HG03066 (cell line): ENCODE measurements around the gene VAV3.

Experiments used
- ATAC-seq: cut with Tn5 transposase; IDR thresholded peaks from one replicate; pipeline ENCODE4 v1.9.1; 2021; ENCODE audit warnings: low read depth; ENCODE audit not compliant: unreplicated experiment

The VAV3 gene

DNA sequence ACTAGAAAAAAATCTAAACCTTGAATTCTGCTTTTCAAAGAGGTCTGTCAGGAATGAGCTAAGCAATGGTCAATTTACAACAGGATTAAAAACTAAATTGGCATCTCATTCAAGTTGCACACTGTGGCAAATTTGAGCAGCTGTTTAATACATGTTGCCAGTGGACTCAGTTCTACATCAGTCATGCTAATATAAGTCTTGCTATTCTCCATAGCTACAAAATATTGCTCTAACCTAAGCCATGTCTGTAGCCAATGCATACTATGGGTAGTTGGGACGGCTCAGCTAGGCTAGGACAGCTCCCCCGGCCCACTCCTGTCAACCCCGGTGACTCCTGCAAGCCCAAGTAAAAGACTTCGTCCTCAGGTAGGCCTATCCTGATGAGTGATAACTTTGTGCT lies 10.9 kb upstream of the VAV3 start:
- no peak for ATAC-seq

DNA sequence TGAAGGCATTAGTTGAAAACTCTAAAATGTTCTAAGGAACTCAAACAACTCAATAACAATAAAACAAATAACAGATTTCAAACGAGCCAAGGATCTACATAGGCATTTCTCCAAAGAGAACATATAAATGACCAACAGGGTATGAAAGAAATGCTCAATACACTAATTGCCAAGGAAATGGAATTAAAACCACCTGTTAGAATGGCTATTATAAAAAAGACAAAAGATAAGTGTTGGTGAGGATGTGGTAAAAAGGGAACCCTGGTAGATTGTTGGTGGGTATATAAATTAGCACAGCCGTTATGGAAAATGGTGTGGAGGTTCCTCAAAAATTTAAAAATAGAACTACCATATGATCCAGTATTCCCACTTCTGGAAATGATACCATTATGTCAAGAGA lies 9.1 kb upstream of the VAV3 start:
- no peak for ATAC-seq

DNA sequence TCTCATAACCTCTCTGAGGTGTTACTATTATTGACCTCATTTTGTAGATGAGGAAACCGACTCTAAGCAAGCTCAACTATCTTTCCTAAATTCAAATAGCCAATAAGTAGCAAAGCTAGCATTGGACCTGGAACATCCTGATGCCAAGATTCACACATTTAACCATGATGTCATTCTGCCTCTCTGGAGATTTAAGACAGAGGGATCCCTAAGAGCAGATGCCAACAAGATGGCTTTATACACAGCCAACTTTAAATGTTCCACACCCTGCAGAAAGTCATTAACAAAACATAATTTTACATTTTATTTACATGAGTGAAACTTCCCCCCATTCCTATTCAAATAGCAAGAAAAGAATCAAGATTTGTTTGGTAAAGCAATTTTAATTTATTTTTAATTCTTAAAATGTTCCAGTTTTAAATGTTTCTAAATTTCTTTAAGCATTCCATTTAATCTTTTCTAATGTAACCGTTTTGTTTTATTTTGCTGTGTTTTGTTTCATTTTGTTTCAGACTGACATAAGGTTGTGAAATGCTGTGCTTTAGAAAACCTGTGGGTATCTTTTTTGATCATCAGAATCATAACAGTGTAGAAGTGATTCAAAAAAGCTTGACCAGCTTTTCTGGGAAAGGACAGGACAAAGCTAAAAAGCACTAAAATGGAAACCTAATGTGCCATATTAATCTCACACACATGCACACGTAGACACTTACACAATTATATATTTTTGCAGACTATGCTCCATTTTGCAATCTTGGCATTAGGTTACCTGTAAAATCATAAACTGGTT lies 7.6 kb upstream of the VAV3 start:
- ATAC-seq, result no peak

DNA sequence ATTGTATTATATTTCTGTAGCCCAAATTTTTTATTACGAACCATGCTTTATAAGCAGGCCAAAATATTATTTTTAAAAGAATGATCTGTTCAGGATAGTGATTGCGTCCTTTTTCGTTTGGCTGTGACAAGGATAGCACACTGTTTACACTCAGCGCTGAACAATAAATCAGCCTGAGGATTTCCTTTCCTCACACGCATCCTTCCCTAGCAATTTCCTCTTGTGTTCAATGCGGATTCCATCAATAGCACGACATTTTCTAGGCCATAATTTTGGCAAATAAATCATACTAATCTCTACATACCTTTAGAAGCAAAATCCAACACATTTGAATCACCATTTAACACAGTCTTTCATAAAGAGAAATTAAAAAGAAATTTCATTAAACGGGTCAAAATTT lies 1.6 kb upstream of the VAV3 start:
- no peak for ATAC-seq

DNA sequence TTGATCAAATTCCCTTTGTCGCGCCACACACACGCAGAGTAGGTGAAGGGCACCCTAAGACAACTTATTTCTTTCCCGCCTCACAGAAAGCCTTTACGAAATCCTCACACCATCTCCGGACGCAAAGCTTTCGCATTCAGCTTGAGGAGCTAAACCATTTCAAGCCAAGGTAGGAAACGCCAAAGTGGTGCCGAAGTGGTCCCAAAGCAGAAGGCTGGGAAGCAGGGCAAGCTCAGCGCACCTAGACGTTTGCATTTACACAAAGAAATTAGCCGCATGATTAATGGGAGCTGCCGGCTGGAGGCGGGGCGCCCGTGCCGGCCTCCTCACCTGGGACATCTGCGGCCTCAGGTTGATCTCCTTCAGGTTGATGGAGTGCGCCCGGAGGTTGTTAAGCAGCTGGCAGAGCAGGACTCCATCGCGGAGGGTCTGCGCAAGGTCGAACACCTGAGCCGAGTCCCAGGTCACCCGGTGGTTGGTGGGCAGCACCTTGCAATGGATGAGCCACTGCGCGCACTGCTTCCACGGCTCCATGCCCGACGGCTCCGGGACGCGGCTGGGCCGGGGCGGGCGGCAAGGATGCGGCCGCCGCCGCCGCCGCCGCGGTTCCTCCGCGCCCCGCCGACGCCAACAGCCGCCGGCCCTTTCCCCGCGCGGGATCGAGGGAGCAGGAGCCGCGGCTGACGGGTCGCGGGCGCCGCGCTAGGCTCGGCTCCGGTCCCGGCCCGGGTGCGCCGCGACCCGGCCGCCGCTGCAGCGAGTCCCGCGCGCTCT lies 457 bp downstream of the VAV3 start:
- no peak for ATAC-seq

DNA sequence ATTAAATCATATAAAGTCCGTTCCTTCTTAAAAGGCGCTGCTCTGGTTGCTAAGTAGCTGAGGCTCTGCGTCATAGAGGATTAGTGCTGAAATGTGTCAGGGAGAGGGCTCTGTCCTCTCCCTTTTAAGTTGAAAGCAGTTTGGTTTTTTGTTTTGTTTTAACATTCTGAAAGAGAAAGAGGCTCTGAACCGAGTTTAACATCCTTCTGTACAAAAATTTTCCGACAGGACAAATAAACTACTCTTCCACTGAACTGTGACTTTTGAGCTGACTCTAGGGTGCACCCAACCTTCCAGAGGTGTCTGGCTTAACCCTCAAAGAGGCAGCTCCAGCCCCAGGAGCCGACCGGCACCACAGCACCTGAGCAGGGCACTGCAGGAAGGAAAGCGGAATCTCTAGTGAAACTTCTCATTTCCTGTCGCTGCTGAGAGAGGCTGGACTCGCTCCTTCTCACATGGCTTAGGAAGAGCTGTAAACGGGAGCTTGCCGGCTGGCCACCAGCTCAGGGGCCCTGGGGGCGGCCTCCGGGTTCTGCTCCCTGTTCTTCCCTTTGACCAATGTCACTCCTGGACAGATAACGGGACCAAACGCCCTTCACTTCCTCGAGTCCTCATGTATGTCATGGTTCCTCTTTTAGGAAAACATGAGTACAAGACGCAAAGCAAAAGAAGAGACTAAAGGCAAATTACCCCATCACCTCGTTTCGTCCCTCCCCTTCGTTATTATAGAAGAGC lies 1.2 kb downstream of the VAV3 start:
- peak; percentile 71 for ATAC-seq

DNA sequence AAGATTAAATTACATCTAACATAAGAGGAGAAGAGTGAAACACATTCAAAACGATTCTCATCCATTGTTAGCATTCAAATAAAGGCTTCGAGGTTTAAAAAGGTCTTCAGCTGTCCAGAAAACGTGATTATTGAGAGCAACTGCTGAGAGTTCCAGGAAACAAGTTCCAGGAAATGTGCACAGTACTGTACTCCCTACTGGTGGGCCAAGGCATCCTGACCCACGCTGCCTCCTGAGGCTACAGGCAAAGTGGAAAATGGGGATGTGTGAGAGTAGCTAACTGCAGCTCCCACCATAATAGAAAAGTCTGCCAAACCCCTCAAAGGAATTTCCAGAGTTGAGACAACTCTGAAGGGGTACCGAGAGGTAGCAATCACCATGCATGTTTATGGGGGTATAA lies 2.0 kb downstream of the VAV3 start:
- ATAC-seq, result no peak

DNA sequence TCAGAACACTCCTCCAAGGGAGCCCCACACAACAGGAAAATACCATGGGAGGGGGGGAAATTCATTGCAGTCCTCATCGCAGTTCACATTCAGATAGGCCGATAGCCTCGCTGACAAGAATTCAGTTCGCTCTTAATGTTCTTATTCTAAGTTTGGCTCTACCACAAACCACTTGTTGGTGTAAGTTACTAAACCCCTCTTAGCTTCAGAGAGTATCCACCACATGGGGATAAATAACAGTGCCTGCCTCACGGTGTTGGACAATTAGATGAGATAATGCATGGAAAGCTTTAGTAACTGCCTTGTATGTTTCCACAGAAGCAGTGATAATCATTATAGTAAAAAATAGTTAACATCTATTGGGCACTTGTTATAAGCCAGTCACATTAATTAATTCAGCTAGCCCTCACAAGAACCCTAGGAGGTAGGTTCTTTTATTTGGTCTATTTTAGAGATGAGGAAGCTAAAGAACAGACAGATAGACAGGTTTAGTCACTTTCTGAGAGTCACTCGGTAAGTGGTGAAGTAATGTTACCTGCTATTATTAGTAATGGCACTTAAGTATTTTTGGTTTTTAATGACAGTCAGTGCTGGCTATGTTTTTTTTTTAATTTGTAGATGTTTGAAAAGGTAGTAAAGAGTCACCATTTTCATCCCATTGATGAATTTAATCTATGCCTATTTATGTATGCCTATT lies 10.1 kb downstream of the VAV3 start:
- no peak for ATAC-seq

DNA sequence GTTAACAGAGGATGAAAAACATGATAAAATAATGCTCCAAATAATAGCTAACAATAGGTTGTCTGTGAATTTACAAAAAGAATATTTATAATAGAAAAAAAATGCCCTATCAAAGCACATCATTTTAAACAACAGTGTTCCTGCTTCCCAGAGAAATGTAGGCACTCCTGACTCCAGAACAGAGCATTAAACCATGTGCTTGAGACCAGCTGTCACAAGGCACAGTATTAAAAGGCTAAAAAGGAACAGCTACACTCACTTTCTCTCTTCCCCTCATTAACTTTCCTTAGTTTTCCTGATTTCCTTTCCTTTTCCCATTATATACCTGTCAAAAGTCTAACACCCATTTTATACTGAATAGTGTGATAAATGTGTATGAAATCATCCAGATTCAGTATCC lies 10.9 kb downstream of the VAV3 start:
- ATAC-seq, result no peak

DNA sequence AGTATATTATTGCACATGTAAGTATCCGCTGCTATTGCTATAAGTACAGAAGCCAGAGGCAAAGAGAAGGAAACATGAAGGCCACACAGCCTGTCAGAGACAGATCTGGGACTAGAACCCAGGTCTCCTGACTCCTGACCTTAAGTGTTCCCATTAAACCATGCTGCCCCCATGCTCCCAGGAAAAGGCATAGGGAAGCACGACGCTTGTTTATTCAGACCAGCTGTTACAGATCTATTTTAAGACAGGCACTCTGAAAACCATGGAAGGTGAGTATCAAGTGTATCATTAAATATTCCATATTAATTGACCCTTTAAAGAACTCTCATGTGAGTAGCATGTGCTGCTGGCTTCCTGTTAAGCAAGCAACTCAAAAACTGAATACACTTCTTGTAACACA lies 11.4 kb downstream of the VAV3 start:
- no peak for ATAC-seq

DNA sequence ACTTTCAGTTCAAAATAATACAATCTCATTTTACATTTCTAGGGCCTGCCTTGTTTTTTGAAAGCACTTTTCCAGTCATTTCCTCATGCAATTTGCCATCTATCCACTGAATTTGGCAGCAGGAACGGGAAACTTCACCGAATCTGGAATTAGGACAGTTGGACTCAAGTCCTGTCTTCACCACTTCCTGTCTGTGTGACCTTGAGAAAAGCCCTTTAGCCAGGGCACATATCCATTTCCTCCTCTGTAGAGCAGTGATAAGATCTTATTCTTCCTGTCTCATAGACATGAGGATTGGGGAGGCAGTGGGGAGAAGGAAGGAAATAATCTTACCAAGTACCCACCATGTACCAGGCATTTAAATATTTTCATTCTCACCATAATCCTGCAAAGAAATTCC lies 12.0 kb downstream of the VAV3 start:
- no peak for ATAC-seq

DNA sequence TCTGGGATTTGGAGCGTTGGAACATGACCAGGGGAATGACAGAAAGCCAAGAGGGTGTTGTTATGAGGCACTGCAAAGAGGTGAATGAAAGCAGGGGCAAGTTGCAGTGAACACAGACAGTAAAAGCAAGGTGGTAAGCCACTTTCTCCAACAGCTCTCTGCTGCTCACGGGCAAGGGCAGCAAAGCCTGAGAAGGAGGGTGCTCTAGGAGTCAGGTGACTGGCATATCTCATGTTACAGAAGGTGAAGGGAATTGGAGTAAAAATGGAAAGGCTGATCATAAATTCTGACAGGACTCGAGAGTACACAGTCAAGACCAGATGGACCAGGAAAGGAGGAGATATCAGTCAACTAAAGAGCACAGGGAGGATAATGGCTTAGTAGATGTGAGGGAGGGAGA lies 14.5 kb downstream of the VAV3 start:
- no peak for ATAC-seq

DNA sequence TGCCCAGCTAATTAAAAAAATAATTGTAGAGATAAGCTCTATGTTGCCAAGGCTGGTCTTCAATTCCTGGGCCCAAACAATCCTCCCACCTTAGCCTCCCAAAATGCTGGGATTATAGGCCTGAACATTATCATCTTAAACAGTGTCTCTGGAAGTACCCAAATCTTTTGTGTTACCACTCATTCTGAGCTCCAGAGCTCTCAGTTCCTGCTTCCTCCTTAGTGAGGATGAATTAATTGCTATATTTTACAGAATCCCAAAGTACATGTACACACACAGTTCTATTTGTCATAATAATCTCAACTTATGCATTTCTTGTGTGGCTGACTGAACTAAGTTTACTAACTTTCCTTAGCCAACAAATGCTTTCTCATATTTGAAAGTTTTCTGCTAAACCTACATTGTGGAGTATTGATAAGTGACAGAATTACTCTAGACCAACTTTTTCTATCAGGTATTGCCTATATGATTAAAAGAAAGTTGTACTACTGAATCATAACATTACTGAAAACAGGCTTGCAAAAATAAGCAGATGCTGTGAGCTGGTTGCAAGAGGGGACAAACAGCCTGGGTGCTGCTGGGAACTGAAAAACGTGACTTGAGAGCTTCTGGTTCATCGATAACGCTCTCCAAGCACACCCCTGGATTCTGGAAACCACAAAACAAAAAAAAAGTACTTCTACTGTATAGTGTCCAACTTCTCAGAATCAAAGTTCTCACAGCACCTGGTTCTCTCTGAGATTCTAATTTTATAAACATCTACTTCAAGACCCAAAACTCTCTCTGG lies 15.3 kb downstream of the VAV3 start:
- peak; percentile 64 for ATAC-seq

DNA sequence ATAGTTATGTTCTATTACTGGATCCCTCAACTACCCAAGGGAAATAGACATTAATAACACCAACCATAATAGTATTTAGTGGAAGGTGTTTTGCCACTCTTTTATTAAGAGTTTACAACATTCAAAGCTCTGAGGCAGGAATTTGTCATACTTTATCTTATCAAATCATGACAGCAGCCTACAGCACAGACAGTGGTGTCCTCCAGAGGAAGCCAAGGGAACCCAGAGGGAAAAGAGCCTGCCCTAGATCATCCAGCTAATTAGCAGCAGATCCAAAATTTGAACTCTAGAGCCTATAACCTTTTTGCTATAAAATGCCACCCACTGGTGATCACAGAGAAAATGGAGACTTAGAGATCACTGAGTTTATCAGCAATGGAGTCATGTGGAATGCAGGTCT lies 18.2 kb downstream of the VAV3 start:
- no peak for ATAC-seq

DNA sequence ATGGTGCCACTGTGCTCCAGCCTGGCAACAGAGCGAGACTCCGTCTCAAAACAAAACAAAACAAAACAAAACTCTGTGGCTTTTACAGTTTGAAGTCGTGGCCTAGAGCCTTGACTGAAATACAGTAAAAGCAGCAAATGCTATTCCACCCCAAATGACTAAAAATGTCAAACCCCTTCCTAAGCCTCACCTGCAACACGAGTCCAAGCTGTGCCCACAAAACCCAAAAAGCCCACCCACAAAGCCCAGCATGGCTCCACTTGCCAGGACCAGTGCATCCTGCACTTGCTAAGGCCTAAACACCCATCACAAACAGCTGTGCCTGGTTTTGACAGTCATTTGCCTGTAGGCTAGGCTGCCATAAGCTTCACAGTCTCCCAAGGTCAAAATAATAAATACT lies 21.3 kb downstream of the VAV3 start:
- no peak for ATAC-seq

DNA sequence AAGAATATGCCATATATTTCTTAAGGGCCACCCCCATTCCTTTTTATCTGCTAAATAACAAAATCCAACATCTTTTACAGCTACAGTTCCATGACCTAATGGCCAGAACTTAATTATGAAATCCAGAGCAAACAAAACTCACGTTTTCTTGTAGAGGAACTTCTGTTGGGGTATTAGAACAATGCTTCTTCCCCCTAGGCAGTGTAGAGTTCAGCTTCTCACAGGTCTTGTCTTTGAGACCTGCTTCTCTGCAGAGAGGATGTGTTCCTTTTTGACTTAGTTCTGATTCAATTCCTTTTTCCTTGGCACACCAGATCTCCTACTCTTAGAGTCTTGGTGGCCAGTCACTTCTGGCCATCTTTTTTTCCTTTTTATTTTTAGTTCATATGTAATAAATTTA lies 22.2 kb downstream of the VAV3 start:
- no peak for ATAC-seq

DNA sequence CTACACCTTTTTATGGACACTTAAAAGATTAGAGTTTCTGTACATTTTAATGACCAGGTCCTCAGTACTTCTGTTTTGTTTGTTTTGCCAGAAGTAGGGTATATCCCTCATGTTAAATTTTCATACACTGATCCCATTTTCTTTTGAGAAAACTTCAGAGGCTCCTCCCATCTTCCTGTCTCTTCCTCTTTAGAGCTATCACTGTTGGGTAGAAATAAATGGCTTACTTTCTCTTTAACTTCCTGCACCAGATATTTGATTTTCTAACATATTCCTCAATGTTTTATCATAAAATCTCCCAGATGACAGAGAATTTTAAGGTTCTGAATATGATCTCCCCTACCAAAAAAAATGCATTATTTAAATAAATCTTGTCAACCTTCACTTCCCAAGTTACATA lies 23.4 kb downstream of the VAV3 start:
- ATAC-seq, result no peak

DNA sequence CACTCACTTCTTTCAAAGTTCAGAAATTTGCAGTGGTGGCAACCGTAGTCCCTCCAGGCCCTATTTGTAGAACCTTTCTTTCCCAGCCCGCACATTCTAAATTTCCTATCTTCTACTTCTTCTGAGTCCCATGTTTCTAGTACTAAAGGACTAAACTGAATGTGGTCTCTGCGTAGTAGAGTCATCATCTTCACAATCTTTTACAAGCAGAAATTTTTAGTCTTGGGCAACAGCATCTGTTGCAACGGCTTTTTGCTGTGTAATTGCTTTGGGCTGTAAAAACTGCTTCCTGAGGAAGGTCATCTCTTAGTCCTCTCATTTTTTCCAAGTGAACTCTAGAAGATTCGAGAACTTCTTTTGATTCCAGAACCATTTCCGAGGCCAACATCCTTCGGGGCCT lies 23.9 kb downstream of the VAV3 start:
- ATAC-seq, result no peak

DNA sequence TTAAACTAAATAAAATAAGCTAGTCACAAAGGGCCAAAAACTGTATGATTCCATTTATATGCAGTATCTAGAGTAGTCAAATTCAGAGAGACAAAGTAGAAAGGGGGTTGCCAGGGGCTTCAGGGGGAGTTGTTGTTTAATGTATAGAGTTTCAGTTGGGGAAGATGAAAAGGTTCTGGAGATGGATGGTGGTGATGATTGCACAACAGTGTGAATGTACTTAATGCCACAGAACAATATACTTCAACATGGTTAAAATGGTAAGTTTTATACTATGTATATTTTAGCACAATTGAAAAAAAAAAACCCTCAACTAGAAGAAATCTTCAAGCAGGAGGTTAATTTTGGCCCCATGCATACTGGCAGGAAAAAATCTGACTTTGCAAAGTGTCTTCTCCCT lies 24.3 kb downstream of the VAV3 start:
- ATAC-seq, result no peak

DNA sequence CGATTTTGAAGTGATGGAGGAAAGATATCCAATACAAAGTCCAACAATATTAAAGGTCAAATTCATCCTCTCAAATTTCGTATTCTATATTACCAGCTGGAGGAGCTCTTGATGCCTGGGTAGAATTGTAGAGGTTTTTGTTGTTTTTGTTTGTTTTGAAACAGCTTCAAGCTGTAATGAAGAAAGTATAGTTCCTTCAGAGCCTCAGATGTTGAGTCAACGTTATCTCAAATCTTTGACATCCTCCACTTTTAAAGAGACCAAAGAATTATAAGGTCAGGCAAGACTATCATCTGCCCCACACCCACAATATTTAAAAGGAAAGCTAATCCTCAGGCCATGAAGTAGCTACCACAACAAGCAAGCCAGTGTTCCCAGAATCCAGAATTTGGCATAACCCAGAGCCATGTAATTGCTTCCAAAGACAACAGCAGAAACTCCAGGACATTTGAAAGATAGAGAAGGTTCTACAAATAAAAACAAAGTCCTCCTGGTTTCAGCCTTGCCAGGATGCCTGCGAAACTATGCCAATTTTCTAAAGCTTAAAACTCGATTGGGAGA lies 24.9 kb downstream of the VAV3 start:
- ATAC-seq, result no peak
